GM18508 (cell line): ENCODE measurements around the gene SSBP4.
A peak's percentile ranks its signal among the peaks of the same experiment; 100 is the strongest.
"Not testable (repeated sequence)": the region's sequence is repeated elsewhere in the genome, so short reads cannot be mapped to it uniquely, and the experiment has no call there.

ENCODE experiments used
- ATAC-seq: cut with Tn5 transposase; IDR thresholded peaks from one replicate; pipeline ENCODE4 v1.9.1; 2021; ENCODE audit warnings: moderate number of reproducible peaks; ENCODE audit not compliant: insufficient read depth, unreplicated experiment

SSBP4 gene

GRCh38 chr19:18419195-18419698, at the start of gene SSBP4:
SSBP4 (plus strand) TSS chr19:18419398; CDS start chr19:18419649, 251 bp downstream.
- no peak for ATAC-seq

- no peak for ATAC-seq
Observed at GRCh38 chr19:18373407-18373891, 45.7 kb upstream of the SSBP4 start.

GRCh38 chr19:18373892-18374629, 45.1 kb upstream of the SSBP4 start:
- peak; percentile 48 for ATAC-seq

- no peak for ATAC-seq
Observed at GRCh38 chr19:18377026-18377425, 42.2 kb upstream of the SSBP4 start.

- no peak for ATAC-seq
Observed at GRCh38 chr19:18379803-18380747, 39.1 kb upstream of the SSBP4 start.

GRCh38 chr19:18380843-18381242, 38.4 kb upstream of the SSBP4 start:
- no peak for ATAC-seq

GRCh38 chr19:18383622-18384021, 35.6 kb upstream of the SSBP4 start:
- not testable (repeated sequence) for ATAC-seq

GRCh38 chr19:18384775-18385174, 34.4 kb upstream of the SSBP4 start:
- ATAC-seq, result no peak

- ATAC-seq, result no peak
Observed at GRCh38 chr19:18385359-18385674, 33.9 kb upstream of the SSBP4 start.

- ATAC-seq, result no peak
Observed at GRCh38 chr19:18385675-18386542, 33.3 kb upstream of the SSBP4 start, which contains the start of gene GDF15. GDF15 (plus strand) TSS chr19:18386158; CDS start chr19:18386190, 32 bp downstream.

GRCh38 chr19:18386543-18387271, 32.5 kb upstream of the SSBP4 start:
- no peak for ATAC-seq

GRCh38 chr19:18388100-18388959, 30.9 kb upstream of the SSBP4 start:
- peak; percentile 42 for ATAC-seq

GRCh38 chr19:18388960-18389725, 30.1 kb upstream of the SSBP4 start:
- no peak for ATAC-seq

- no peak for ATAC-seq
Observed at GRCh38 chr19:18389726-18390064, 29.5 kb upstream of the SSBP4 start.

- ATAC-seq, result no peak
Observed at GRCh38 chr19:18390065-18390907, 28.9 kb upstream of the SSBP4 start.

- no peak for ATAC-seq
Observed at GRCh38 chr19:18391509-18392075, 27.6 kb upstream of the SSBP4 start.

- ATAC-seq, result no peak
Observed at GRCh38 chr19:18392417-18392816, 26.8 kb upstream of the SSBP4 start.
